Stimulated activated CD4-positive, alpha-beta T cell treated with anti-CD3 and anti-CD28 coated beads, Interleukin-2, amount 100 ng/mL, for 24 hours (primary cell): ENCODE results near the gene USP44.
"Not testable (repeated sequence)": the region's sequence is repeated elsewhere in the genome, so short reads cannot be mapped to it uniquely, and the experiment has no call there.

Experiments
- DNase-seq, 2 donors: peaks; one replicate each; pipeline ENCODE4 v3.0.0-alpha.2; 2020

USP44 gene

DNA sequence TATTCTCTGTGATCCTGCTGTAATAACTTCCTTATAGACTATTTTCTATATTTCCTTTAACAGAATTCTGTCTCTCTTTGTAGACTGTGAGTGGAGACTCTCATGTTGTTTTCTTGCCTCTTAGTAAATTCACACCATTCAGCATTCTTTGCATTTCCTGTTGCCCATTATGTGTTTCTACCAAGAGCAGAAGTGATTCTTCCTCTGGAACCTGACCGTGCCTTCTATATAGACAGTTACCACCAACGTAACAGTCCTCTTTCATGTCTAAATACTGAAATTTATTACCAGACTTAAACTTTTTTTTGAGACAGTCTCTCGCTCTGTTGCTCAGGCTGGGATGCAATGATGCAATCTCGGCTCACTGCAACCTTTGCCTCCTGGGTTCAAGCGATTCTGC, 46.2 kb downstream of the USP44 start:
- DNase-seq = no peak

DNA sequence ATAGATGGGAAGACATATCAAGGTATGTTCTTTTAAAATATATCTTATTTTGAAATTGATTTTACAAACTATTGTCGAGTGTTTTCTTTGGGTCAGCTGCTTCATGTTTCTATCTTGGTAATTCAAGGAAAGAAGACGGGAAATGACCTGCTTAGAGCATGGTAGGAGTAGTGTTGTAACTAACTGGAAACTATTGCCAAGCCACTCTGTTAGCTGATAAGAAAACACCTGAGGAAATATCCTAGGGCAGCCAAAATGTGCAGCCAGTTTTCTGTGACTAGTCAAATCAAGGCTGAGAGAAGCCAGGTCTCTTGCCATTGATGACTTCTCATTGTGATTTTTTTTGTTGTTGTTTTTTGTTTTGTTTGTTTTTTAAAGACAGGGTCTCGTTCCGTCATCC, 47.1 kb downstream of the USP44 start:
- DNase-seq = no peak

DNA sequence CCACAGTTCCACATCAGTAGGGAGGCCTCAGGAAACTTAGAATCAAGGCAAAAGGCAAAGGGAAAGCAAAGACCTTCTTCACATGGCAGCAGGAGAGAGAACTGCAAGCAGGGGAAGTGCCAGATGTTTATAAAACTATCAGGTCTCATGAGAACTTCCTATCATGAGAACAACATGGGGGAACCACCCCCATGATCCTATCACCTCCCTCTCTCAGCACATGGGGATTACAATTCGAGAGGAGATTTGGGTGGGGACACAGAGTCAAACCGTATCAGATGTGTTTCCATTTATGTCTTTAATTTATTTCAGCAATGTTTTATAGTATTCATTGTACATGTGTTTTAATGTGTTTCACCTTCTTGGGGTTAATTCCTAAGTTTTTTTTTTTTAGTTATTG, 51.5 kb downstream of the USP44 start:
- no peak for DNase-seq

DNA sequence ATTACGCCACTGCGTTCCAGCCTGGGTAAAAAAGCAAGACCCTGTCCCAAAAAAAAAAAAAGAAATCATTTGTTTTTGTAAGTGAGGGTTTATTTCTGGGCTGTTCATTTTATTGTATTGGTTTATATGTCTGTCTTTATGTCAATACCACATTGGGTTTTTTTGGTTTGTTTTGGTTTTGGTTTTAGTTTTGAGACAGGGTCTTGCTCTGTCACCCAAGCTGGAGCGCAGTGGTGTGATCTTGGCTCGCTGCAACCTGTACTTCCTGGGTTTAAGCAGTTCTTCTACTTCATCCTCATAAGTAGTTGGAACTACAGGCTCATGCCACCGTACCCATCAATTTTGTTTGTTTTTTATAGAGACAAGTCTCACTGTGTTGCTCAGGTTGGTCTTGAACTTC, 52.3 kb downstream of the USP44 start:
- no peak for DNase-seq

DNA sequence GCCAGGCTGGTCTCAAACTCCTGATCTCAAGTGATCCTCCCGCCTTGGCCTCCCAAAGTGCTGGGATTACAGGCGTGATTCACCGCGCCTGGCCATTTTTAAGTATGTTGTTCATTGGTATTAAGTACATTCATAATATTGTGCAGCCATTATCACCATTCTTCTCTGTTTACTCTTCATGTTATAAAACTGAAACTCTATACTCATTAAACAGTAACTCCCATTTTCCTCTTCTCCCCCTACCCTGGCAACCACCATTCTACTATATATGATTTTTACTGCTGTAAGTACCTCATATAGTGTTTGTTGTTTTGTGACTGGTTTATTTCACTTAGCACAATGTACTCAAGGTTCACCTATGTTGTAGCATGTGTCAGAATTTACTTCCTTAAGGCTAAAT, 54.2 kb downstream of the USP44 start:
- DNase-seq = no peak

DNA sequence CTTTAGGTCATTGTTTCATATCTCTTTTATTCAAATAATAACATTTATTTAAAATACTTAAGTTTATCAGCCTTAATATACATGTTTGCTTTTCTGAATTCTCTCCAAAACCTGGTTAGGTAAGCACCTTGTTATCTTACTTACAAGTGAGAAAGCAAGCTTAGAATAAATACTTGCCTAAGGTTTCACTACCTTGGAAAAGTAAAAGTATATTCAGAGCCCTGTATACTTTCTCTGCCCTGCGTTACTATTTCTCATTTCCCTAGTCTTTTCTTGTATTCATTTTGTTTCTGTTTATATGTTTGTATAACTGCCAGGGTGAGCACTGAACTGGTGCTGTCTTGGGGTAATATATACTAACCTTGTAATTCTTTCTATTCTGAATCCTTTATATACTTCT, 55.8 kb downstream of the USP44 start:
- DNase-seq = no peak

DNA sequence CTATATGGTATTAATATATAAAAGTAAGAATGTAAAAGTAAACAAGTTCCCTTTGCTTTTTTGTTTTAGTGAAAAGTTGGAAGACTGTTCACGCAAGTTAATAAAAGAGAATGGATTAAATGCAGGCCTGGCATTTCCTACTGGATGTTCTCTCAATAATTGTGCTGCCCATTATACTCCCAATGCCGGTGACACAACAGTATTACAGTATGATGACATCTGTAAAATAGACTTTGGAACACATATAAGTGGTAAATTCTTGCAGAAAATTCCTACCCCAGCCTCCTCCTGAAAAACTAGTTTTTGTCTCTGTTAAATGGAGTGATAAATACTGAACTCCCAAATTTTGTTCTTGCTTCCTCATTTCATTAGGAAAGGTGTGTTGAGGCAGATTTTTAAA, 56.4 kb downstream of the USP44 start:
- no peak for DNase-seq

DNA sequence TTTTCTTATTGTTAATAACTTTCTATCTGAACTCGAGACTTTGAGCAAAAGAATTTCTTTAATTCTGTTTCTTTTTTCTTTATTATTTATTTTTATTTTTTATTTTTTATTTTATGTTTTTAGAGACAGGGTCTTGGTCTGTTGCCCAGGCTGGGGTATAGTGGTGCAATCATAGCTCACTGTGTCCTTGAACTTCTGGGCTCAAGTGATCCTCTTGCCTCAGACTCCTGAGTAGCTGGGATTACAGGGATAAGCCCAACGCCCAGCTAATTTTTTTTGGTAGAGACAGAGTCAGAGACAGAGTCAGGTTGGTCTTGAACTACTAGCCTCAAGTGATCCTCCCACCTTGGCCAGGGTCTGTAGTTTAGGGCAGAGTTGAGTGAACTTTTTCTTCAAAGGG, 58.8 kb downstream of the USP44 start:
- DNase-seq = no peak

DNA sequence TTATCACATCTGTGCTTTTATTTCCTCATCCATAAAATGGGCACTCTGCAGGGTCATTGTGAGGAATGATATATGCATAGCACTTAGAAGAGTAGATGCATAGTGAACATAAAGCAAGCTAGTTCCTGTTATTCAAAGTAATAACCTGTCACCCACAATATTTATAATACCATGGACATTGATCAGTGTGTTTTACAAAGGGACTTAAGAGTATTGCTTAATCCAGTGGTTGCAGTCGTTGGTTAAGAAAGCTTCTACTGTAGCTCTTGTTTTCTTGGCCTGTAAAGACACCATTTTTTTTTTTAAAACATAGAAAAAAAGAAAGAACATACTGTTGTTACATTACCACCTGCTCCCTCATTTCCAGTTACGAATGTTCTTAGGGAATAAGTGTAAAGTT, 64.3 kb downstream of the USP44 start:
- DNase-seq = no peak

DNA sequence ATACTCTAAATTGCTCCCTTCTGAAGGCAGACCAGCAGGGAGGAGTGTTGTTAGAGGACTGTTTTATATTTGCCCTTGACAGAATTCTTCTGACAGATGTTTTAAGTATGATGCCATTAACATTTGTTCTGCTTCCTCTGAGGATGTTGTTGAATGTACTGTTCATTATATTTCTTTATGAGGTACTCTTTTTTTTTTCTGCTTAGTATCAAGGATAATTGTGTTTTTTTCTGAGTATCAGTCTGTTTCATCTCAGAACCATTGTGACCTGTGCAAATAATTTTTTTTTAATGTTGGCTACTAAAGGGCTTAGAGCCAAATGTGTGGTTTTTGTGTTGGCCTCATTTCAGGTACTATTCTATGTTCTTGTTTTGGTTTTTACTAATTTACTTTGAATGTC, 66.8 kb downstream of the USP44 start:
- no peak for DNase-seq

DNA sequence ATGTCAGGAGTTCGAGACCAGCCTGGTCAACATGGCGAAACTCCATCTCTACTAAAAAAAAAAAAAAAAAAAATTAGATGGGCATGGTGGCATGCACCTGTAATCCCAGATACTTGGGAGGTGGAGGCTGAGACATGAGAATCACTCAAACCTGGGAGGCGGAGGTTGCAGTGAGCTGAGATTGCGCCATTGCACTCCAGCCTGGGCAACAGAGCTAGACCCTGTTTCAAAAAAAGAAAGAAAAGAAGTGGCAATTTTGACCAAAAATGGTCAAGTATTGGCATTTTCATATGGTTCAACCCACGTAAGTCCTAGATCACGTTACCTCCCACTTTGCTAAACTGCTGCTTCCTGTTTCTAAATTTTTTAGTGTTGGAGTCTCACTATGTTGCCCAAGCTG, 68.7 kb downstream of the USP44 start:
- not testable (repeated sequence) for DNase-seq

DNA sequence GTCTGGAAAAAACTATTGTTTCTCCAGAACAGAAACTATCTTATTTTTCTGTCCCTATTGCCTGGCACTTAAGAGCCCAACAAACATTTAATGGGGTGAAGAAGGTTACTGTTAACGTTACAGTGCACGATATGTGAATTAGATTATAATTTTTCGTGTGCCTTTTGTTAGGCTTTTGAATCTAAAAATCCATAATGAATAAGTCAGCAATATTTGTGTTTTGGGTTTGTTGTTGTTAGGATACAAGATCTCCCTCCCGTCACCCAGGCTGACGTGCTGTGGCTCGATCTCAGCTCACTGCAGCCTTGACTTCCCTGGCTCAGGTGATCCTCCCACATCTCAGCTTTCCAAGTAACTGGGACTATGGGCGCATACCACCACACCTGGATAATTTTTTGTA, 69.4 kb downstream of the USP44 start:
- DNase-seq = no peak

DNA sequence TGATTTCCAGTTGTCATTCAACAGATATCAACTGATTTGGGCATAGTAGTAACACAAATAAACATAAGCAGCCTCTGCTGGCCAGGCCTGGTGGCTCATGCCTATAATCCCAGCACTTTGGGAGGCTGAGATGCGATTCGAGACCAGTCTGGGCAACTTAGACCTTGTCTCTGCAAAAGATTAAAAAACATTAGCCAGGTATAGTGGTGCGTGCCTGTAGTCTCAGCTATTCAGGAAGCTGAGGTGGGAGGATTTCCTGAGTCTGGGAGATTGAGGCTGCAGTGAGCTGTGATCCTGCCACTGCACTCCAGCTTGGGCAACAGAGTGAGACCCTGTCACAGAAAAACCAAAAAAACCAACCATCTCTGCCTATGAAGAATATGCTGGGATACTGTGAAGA, 70.2 kb downstream of the USP44 start:
- DNase-seq = no peak

DNA sequence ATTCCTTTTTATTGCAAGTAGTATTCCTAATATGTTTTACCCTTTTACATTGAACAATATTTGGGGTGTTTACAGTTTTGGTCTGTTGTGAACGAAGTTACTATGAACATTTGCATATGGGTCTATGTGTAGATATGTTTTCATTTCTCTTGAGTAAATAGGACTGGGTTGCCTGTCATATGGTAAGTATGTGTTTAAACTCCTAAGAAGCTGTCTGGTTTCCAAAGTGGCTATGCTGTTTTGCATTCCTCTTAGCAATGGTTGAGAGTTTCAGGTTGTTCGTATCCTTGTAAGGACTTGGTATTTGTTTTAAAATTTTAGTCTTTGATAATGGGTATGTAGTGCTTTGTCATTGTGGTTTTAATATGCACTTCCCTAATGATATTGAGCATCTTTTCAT, 71.0 kb downstream of the USP44 start:
- no peak for DNase-seq

DNA sequence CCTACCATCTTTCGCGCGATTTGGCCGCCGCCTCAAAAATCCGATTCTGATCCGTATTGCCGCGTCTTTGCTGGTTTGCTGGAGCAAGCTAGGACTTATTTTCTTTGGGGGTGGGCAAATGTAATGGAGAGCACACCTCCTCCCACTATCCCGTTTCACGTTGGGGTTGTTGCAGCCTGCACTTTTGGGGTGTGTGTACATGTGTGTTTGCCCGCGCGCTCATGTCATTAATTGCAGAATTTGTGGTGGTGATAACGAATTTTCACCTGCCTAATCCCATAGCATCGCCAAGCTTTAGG, 76.7 kb downstream of the USP44 start:
- no peak for DNase-seq

DNA sequence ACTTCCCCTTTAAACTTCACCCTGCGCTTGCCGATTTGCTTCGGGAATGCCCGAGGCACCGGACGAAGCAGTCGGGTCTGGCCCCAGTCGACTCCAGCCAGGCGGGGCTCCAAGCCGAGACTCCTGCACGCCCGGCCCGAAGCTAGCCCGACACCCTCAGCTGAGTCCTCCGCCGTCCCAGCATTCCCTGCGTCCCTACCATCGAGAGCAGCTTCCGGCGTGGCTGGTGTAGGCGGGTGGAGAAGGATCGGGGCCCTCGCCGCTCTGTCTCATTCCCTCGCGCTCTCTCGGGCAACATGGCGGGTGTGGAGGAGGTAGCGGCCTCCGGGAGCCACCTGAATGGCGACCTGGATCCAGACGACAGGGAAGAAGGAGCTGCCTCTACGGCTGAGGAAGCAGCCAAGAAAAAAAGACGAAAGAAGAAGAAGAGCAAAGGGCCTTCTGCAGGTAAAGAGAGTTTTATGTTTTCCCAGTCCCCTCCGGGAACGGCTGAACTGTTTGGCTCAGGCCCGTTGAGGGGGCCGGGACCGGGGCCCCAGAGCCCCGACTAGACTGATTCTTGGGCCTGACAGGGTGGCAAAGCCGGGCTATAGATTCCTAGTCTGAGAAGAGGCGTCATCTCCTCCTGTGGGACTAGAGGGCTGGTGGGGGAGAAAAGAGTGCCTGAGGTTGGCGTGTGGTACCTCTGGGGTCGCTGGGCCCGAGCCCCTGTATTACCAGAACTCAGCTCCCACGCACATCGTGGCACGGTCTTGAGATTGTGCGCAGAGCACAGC, 77.2 kb downstream of the USP44 start, which contains the start of gene METAP2:
Gene METAP2, plus strand, starts transcription at position 269 of the 776 bp plus-strand sequence. Its CDS starts 28 bp downstream, at position 297.
- peak; percentile 95 to 96 for DNase-seq

DNA sequence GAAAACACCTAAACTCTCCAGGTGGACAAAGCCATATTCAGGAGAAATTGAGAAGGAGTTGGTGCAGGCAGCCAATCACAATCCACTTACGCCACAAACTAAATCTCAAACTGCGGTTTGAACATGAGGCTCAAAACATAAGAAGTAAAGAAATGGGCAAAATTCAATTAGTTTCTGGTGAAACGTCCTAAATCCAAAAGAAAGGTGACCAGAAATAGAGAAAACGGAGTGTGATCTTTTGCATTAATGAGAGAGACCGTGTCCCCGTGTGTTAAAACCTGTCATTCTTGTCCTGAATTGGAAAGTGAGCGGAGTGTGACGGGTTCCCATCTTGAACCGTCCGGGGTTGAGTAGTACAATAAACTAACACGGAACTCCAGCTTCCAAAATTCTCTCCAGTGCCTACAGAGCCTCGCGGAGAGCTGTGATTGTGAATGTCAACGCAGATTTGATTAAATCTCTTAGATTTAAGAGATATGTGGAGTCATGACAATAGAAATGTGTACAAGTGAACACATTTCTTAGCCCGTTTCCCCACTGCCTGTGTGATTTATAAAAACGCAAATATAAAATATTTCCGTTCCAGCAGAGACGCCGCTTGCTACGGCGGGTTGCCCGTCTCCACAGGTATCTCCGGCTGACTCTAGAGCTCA, 77.9 kb downstream of the USP44 start:
- peak; percentile 26 to 42 for DNase-seq

DNA sequence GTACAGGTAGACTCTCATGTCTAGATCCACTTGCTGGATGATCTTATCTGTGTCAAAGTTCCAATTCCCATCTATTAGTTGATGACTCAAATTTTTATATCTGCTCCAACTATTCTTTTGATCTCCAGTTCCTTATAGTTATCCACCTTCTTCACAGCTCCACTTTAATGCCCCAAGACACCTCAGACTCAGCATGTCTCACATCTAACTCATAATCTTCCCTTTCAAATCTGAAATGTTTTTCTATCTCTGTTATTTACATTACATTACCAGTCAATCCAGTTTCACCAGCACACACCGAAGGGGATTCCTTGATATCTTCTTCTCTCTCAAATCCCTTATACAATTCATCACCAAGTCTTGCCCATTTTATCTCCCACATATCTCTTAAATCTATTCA, 81.0 kb downstream of the USP44 start:
- DNase-seq = no peak
